Measurements from ENCODE around the gene LPP. TPM values are rescaled to one million over a fixed set of nuclear protein-coding genes. Genes with fewer than 3 reads are reported as not detected.
A peak's percentile ranks its signal among the peaks of the same experiment; 100 is the strongest.

The LPP gene
- polyA plus RNA-seq, 1 experiment: 76.3 TPM

DNA sequence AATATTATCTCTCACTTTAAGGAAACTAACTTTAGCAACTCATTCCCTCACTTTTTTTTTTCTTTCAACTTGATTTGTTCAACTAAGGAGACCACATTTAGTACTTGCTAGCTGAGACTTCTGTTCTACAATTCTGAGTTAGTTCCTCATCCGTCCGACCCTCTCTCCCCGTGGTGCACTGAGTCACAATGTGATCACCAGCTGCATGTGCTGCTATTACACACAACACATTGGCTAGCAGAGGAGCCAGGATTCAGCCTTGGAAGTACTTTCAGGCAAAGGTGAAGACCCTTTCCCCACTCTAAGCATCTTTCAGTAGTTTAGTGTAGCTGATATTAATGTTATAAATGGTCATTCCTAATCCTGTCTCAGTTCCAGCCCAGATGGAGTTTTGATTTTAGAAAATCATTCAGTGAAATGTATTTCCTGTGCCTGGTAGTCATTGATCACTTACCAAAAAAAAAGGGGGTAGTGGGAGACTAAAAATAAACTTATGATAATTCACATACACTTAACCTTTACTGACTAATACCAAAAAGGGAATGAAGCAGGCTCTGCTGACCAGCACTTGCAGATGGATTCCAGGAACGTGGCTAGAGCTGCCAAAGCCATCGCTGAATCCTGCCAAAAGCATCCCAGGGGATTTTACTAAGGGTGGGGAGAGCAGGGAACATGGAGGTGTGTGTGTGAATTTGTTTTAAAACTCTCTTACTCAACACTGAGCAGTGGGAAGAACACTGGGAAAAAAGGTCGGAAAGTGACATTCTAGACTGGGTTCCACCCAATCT lies 424.8 kb downstream of the LPP start:
- TF ChIP-seq, protein P1, sequence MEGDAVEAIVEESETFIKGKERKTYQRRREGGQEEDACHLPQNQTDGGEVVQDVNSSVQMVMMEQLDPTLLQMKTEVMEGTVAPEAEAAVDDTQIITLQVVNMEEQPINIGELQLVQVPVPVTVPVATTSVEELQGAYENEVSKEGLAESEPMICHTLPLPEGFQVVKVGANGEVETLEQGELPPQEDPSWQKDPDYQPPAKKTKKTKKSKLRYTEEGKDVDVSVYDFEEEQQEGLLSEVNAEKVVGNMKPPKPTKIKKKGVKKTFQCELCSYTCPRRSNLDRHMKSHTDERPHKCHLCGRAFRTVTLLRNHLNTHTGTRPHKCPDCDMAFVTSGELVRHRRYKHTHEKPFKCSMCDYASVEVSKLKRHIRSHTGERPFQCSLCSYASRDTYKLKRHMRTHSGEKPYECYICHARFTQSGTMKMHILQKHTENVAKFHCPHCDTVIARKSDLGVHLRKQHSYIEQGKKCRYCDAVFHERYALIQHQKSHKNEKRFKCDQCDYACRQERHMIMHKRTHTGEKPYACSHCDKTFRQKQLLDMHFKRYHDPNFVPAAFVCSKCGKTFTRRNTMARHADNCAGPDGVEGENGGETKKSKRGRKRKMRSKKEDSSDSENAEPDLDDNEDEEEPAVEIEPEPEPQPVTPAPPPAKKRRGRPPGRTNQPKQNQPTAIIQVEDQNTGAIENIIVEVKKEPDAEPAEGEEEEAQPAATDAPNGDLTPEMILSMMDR (IDR thresholded peaks at IDR 0.05; ENCODE audit: low read depth, low read length): no peak
- Histone ChIP-seq H3K4me3 (ENCODE audit: low read depth, low read length) (no peak overlapping the region), H3K9me3 (ENCODE audit: control insufficient read depth, insufficient read depth, low read length) (no peaks in the 10 kb centered on the region), H3K27me3 (ENCODE audit: control insufficient read depth, insufficient read depth, low read length) (no peaks in the 10 kb centered on the region), H3K27ac (ENCODE audit: low read depth, low read length) (peak overlapping the region; percentile 47)
- ChIA-PET CTCF (interaction anchor here (0.7 to 1.0 kb wide), 2 partner anchors 836 to 838 kb away, joined by 3 read pairs; no protein-coding TSS in a partner anchor), POLR2A (interaction anchor here (0.7 kb wide), 1 partner anchor 567 kb away, joined by 3 read pairs; no protein-coding TSS in a partner anchor)
- peak; percentile 53 for DNase-seq (ENCODE audit: low read depth, low spot score)

DNA sequence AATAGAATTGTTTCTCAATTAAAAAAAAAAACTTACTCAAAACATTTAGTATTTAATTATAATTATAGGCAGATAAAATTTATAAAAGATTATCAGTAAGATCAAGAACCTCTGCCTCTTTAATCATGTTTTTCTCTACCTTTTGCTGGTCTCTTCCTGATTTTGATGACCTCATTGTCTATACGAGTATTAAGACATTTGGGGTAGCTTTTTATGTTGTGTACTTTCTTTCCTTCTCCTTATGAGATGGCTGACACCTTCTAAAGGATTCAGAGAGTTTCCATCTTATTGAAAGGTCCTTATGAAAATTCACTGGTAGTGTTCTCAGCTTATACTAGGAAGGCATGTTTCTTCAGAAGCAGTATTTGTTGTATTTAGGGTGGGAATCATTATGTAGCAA lies 426.3 kb downstream of the LPP start:
- POLR2A ChIA-PET: interaction anchor here (0.6 kb wide), 1 partner anchor 312 kb away, joined by 5 read pairs; no protein-coding TSS in a partner anchor
- Histone ChIP-seq H3K27ac (ENCODE audit: low read depth, low read length) (no peak overlapping the region), H3K27me3 (ENCODE audit: control insufficient read depth, insufficient read depth, low read length) (no peaks in the 10 kb centered on the region), H3K9me3 (ENCODE audit: control insufficient read depth, insufficient read depth, low read length) (no peaks in the 10 kb centered on the region), H3K4me3 (ENCODE audit: low read depth, low read length) (no peak overlapping the region)
- no peak for DNase-seq (ENCODE audit: low read depth, low spot score)
- TF ChIP-seq, protein P1 (IDR thresholded peaks at IDR 0.05; ENCODE audit: low read depth, low read length): no peak
- CTCF ChIA-PET: interaction anchor here (0.5 kb wide), 1 partner anchor 212 kb away, joined by 3 read pairs; no protein-coding TSS in a partner anchor

DNA sequence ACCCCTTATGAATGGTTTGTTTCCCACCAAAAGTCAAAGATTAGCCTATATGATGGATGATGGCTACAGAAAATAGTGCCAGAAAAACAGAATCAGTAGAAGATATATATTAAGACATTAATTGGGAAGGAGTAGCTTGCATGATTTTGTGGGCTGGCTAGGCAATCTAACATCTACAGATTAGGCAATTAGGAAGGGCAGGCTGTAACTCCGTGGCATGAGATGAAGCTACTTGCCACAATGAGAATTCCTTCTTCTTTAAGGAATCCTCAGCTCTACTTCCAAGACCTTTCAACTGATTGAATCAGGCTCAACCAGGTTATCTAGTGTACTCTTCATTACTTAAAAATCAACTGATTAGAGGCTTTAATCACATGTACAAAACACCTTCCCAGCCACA lies 426.7 kb downstream of the LPP start:
- TF ChIP-seq, protein P1 (IDR thresholded peaks at IDR 0.05; ENCODE audit: low read depth, low read length): no peak
- H3K27me3 ChIP-seq (ENCODE audit: control insufficient read depth, insufficient read depth, low read length): no peaks in the 10 kb centered on the region
- no peaks in the 10 kb centered on the region for H3K9me3 ChIP-seq (ENCODE audit: control insufficient read depth, insufficient read depth, low read length)
- POLR2A ChIA-PET: interaction anchor here (0.6 kb wide), 1 partner anchor 313 kb away, joined by 5 read pairs; no protein-coding TSS in a partner anchor
- CTCF ChIA-PET: interaction anchor here (0.5 kb wide), 1 partner anchor 212 kb away, joined by 3 read pairs; no protein-coding TSS in a partner anchor
- H3K27ac ChIP-seq (ENCODE audit: low read depth, low read length): no peak overlapping the region
- H3K4me3 ChIP-seq (ENCODE audit: low read depth, low read length): no peak overlapping the region
- no peak for DNase-seq (ENCODE audit: low read depth, low spot score)

DNA sequence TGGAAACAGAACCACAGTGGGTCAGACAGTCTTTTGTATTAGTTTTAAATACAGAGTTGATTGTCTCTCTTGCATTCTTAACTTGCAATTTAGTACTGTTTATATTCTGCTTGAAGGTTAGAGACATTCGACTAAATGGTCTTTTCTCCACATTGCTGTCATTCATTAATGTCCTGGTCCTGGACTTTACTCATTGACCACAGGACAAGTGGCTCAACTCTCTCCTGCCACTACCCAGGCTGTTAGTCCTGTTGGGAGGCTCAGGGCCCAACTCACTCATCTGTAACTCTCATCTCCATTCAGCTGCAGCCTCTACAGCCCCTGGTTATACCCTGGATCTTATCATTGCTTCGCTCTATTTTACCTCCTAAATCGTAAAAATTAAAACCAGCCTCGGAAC lies 427.4 kb downstream of the LPP start:
- Histone ChIP-seq H3K27me3 (ENCODE audit: control insufficient read depth, insufficient read depth, low read length) (no peaks in the 10 kb centered on the region), H3K27ac (ENCODE audit: low read depth, low read length) (no peak overlapping the region), H3K9me3 (ENCODE audit: control insufficient read depth, insufficient read depth, low read length) (no peaks in the 10 kb centered on the region), H3K4me3 (ENCODE audit: low read depth, low read length) (no peak overlapping the region)
- ChIA-PET CTCF (no interaction called here), POLR2A (no interaction called here)
- TF ChIP-seq, protein P1 (IDR thresholded peaks at IDR 0.05; ENCODE audit: low read depth, low read length): no peak
- DNase-seq (ENCODE audit: low read depth, low spot score): no peak

DNA sequence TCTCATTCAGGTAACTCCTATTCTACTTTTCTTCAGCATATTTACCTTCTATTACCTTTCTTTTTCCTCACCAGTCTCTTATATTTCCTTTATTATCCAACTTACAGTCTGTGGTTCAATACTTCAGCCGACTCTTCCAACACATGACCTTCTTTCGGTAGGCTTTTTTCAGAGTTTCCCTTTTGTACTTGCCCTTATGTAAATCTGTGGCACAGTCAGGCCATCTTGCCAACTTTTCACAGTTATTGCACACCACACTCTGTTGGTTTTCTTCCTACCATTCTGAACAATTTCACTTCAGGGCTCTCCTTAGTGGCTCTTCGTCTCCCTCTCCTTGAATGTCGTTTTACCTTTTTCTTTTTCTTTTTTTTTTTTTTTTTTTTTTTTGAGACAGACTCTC lies 427.8 kb downstream of the LPP start:
- H3K27ac ChIP-seq (ENCODE audit: low read depth, low read length): no peak overlapping the region
- ChIA-PET CTCF (no interaction called here), POLR2A (interaction anchor here (0.6 kb wide), 1 partner anchor 74 kb away, joined by 4 read pairs; no protein-coding TSS in a partner anchor)
- TF ChIP-seq, protein P1 (IDR thresholded peaks at IDR 0.05; ENCODE audit: low read depth, low read length): no peak
- H3K9me3 ChIP-seq (ENCODE audit: control insufficient read depth, insufficient read depth, low read length): no peaks in the 10 kb centered on the region
- no peak for DNase-seq (ENCODE audit: low read depth, low spot score)
- no peak overlapping the region for H3K4me3 ChIP-seq (ENCODE audit: low read depth, low read length)
- H3K27me3 ChIP-seq (ENCODE audit: control insufficient read depth, insufficient read depth, low read length): no peaks in the 10 kb centered on the region
